Astrocyte of the spinal cord (primary cell): ENCODE results near the gene KCNK3.

Experiments
- DNase-seq: peaks from one replicate; pipeline ENCODE4 v3.0.0; 2011; ENCODE audit warnings: low read depth, low spot score
- H3K4me3 ChIP-seq: 2 replicates; pipeline ENCODE4 v1.5.1; 2011; ENCODE audit warnings: low read depth, mild to moderate bottlenecking, low read length, moderate library complexity
- in situ Hi-C: cut with HindIII; loops from 2 replicates; pipeline ENCODE4 v1.10.0; 2017; ENCODE audit warnings: low sequenced_read_pairs
- TF ChIP-seq, protein P1 (sequence below): IDR thresholded peaks from 2 replicates; pipeline ENCODE4 v1.5.1; 2012; ENCODE audit warnings: low read depth, mild to moderate bottlenecking, low read length, inconsistent platforms

Gene KCNK3

DNA sequence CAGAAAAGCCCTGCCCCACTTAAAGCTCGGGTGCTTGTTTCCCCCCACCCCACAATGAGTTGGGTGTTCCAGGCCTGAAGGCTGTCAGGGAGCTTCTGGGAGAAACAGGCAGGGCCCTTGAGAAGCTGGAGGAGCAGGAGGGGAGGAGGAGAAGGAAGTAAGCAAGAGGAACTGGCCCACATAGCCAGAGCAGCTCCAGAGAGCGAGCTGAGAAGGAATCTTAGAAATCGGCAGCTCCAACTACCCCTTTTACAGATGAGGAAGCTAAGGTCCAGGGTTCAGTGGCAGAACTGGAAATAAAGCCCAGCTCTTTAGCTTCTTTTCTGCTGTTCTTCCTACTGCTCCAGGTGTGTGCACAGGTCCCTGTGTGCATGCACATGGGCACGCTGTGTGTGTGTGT lies 12.7 kb upstream of the KCNK3 start:
- in situ Hi-C loops: no loop called here
- DNase-seq: no peak

DNA sequence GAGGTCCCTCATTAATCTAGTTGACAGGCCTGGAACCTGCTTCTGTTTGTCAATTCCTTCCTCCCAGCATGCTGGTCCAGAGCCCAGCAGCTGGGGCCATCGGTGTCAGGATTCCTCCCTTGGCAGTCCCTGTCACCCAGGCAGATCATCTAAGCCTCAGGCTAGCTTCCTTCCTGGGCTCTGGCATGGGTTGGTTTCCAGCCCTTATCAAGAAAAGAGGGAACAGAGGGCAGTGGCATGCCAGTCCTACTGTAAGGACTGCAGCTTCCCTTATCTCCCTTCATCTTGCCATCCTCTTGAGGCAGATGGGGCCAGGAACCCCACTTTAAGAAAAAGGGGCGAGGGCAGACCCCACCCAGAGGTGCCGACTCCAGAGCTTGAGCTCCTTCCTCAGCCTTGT lies 10.9 kb upstream of the KCNK3 start:
- in situ Hi-C loops: no loop called here
- DNase-seq: no peak
- no peak overlapping the region for H3K4me3 ChIP-seq
- TF ChIP-seq, protein P1, sequence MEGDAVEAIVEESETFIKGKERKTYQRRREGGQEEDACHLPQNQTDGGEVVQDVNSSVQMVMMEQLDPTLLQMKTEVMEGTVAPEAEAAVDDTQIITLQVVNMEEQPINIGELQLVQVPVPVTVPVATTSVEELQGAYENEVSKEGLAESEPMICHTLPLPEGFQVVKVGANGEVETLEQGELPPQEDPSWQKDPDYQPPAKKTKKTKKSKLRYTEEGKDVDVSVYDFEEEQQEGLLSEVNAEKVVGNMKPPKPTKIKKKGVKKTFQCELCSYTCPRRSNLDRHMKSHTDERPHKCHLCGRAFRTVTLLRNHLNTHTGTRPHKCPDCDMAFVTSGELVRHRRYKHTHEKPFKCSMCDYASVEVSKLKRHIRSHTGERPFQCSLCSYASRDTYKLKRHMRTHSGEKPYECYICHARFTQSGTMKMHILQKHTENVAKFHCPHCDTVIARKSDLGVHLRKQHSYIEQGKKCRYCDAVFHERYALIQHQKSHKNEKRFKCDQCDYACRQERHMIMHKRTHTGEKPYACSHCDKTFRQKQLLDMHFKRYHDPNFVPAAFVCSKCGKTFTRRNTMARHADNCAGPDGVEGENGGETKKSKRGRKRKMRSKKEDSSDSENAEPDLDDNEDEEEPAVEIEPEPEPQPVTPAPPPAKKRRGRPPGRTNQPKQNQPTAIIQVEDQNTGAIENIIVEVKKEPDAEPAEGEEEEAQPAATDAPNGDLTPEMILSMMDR: no peak

More for the DNA sequence above, 12.7 kb upstream of the KCNK3 start:
- H3K4me3 ChIP-seq: no peak overlapping the region
- TF ChIP-seq, protein P1: no peak

DNA sequence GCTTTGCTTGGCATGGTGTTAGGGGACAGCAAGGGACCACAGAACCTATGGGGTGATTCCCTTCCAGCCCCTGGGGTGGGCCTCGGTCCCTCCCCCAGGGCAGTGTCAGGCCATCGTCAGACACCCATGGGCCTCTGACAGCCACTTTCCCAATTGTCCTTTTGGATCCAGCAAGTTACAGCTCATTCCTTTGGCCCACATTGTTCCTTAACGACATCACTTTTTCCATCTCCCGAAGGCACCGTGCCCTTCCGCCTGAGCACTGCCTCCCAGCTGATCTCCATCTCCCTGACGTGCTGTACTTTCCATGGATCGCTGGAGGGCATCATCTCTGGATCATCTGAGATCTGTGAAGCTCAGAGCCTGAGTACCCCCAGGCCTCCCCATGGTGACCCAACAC lies 10.4 kb upstream of the KCNK3 start:
- in situ Hi-C loops: no loop called here
- TF ChIP-seq, protein P1: no peak
- DNase-seq: no peak
- no peak overlapping the region for H3K4me3 ChIP-seq

DNA sequence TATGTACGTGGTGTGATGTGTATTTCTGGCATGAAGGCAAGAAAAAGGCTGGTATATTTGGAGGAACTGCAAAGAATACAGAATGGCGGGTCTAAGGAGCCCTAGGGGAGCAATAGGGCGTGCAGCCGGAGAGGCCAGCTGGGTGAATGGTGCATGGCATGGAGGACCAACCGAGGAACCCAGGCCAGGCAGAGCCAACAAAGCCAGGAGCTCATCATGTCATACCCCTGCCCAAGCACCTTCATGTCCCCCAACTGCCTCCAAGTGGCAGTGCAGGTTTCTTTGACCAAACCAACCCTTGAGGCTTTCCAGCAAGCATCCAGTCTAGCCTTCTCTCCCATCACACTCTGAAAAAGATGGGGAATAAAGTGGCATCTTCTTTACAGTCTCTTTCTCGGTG lies 8.9 kb upstream of the KCNK3 start:
- in situ Hi-C loops: no loop called here
- H3K4me3 ChIP-seq: no peak overlapping the region
- TF ChIP-seq, protein P1: no peak
- DNase-seq: no peak

DNA sequence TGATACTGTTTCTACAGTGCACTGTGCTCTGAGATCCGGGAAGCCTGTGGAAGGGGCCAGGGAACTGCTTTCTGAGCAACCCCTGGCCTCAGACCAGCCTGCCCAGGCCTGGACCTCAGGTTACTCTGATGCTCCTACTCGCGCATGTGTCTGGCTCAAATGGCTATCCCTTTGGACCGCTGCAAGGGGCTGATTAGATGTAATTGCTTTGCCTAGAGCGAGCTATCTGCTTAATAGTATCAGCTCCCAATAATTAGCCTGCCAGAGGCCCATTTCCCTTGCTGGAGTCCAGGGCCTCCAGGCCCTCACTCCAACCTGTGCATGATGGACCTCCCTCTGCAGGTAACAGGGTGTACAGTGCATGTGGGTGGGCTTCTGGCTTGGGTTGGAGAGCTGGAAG lies 7.2 kb upstream of the KCNK3 start:
- DNase-seq: no peak
- in situ Hi-C loops: no loop called here
- no peak overlapping the region for H3K4me3 ChIP-seq
- TF ChIP-seq, protein P1: no peak

DNA sequence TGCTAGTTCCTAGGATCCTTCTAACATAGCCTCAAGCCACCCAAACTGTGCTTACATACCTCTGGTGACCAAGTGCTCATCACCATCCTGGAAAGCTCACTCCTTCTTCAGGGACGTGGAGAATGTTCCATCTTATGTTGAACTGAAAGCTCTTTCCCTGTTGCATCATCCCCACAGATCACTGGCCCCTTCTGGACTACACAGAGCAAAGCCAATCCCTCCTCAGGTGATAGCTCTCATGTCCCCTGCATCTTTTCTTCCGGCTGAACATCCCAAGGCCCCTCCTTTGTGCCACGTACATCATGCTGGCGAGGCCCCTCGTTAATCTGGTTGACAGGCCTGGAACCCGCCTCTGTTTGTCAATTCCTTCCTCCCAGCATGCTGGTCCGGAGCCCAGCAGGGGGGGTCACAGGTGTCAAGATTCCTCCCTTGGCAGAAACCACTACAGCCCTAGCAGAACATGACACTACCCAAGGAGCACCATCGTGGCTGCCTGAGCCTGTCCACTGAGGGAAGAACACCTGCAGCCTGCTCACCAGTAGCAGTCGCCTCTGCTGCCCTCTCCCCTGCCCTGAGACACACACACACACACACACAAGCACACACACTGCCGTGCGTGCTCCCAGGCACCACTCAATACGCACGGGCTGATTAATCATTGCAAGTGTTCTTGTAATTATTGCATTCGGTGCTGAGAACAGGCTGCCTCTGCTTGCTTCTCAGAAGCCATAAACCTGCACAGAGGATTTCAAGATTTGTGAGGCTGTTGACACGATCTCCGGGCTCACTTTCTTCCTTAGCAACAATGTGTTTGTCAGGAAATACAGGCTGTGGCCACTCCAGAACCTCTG lies 6.3 kb upstream of the KCNK3 start:
- in situ Hi-C loops: no loop called here
- no peak overlapping the region for H3K4me3 ChIP-seq
- TF ChIP-seq, protein P1: no peak
- no peak for DNase-seq
